Coronary artery (tissue), 2 donors: ENCODE data around the gene NADK.

ENCODE experiments used
- DNase-seq: peaks from one replicate; pipeline ENCODE4 v3.0.0-alpha.2; 2017; ENCODE audit warnings: low spot score
- H3K27ac ChIP-seq, 2 donors: fragments of 200-600 bp; sonication (generic); one replicate each; pipeline ENCODE4 v1.5.1; 2016 to 2019
- H3K4me3 ChIP-seq: fragments of 200-600 bp; sonication (generic); 2 replicates; pipeline ENCODE4 v1.5.1; 2016; ENCODE audit warnings: mild to moderate bottlenecking, moderate library complexity
- CTCF ChIP-seq: fragments of 200-600 bp; sonication (generic); IDR thresholded peaks from one replicate; pipeline ENCODE4 v1.5.1; 2019; ENCODE audit warnings: antibody characterized with exemption

The NADK gene

GRCh38 chr1:1780598-1781525 is 2.6 kb upstream of the NADK start:
- no peak for TF ChIP-seq CTCF
- peak overlapping the region in 1 of 2 donors; percentile 93 for H3K27ac ChIP-seq
- no peak overlapping the region for H3K4me3 ChIP-seq
- DNase-seq, result no peak

- Histone ChIP-seq H3K4me3 (peak overlapping the region; percentile 27), H3K27ac (peak overlapping the region in 1 of 2 donors; percentile 93)
- no peak for DNase-seq
- TF ChIP-seq CTCF, result no peak
Measured at GRCh38 chr1:1779691-1780597, 1.7 kb upstream of the NADK start.

- DNase-seq, result no peak
- Histone ChIP-seq H3K27ac (peak overlapping the region in 1 of 2 donors; percentile 93), H3K4me3 (peak overlapping the region; percentile 80)
- no peak for TF ChIP-seq CTCF
Measured at GRCh38 chr1:1779320-1779675, 1.0 kb upstream of the NADK start.

DNA sequence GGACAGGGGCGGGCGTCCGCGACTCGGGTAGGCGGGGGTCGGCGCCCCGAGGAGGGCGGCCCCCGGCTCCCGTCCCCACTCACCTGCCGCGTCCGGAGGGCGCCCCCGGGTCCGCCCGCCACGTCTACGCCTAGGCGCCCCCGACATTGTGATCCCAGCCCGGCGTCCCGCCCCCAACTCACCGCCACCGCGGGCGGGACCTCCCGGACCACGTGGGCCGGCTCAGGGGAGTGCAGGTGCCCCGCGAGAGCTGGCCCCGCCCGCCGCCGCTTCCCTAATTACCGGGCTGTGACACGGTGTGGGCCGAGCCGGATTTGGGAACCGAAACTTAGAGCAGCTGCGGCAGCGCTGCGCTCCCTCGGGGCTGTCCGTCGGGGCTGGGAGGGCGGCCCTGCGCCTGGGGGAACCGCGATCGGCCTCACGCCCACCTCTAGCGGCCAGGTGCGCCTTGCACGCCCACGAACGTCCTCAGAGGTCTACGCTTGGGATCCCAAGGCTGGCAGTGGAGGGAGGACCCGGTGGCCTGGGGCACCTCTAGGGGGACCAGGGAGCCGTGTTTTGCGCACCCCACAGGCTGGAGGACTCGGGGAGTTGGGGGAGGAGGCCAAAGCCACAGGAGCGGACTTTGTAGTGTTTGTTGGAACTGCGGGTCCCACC is 521 bp upstream of the NADK start:
- Histone ChIP-seq H3K27ac (peak overlapping the region in 1 of 2 donors; percentile 93), H3K4me3 (peak overlapping the region; percentile 80)
- no peak for TF ChIP-seq CTCF
- no peak for DNase-seq

GRCh38 chr1:1777583-1777899 is 729 bp downstream of the NADK start:
- TF ChIP-seq CTCF, result no peak
- peak overlapping the region; percentile 78 to 93 for H3K27ac ChIP-seq
- DNase-seq, result no peak
- H3K4me3 ChIP-seq, result peak overlapping the region; percentile 80

- H3K27ac ChIP-seq, result peak overlapping the region; percentile 78 to 93
- no peak for TF ChIP-seq CTCF
- DNase-seq, result no peak
- peak overlapping the region; percentile 80 for H3K4me3 ChIP-seq
Measured at GRCh38 chr1:1776672-1777582, 1.3 kb downstream of the NADK start.
